KMS-11 (cell line): ENCODE measurements around the gene YRDC.

Experiments
- H2AFZ ChIP-seq: fragments of 200-600 bp; sonication (generic); 2 replicates; pipeline ENCODE4 v1.6.1; 2016; ENCODE audit warnings: antibody characterized with exemption, mixed run types, low read depth
- H3K27ac ChIP-seq: fragments of 200-600 bp; sonication (generic); 2 replicates; pipeline ENCODE4 v1.6.1; 2016; ENCODE audit warnings: mild to moderate bottlenecking, mixed run types
- H3K27me3 ChIP-seq: fragments of 200-600 bp; sonication (generic); 2 replicates; pipeline ENCODE4 v1.6.1; 2017; ENCODE audit warnings: mild to moderate bottlenecking, low read depth, mixed run types, moderate library complexity; ENCODE audit not compliant: insufficient read depth
- H3K36me3 ChIP-seq: fragments of 200-600 bp; sonication (generic); 2 replicates; pipeline ENCODE4 v1.6.1; 2017; ENCODE audit warnings: mild to moderate bottlenecking, mixed run types; ENCODE audit not compliant: insufficient read depth
- H3K4me1 ChIP-seq: fragments of 200-600 bp; sonication (generic); 2 replicates; pipeline ENCODE4 v1.6.1; 2016; ENCODE audit warnings: mild to moderate bottlenecking, low read depth, mixed run types; ENCODE audit not compliant: poor library complexity, severe bottlenecking
- H3K4me2 ChIP-seq: fragments of 200-600 bp; sonication (generic); 2 replicates; pipeline ENCODE4 v1.7.0; 2016; ENCODE audit warnings: mild to moderate bottlenecking, mixed run types
- H3K4me3 ChIP-seq: fragments of 200-600 bp; sonication (generic); IDR thresholded peaks from 2 replicates; pipeline ENCODE4 v1.6.1; 2017; ENCODE audit warnings: low read depth, low read length, mixed read lengths; ENCODE audit not compliant: insufficient read depth
- H3K79me2 ChIP-seq: fragments of 200-600 bp; sonication (generic); 2 replicates; pipeline ENCODE4 v1.6.1; 2016; ENCODE audit warnings: low read depth, mixed run types; ENCODE audit not compliant: insufficient read depth
- H3K9ac ChIP-seq: fragments of 200-600 bp; sonication (generic); 2 replicates; pipeline ENCODE4 v1.6.1; 2016; ENCODE audit warnings: mild to moderate bottlenecking, mixed run types
- H4K20me1 ChIP-seq: fragments of 200-600 bp; sonication (generic); 2 replicates; pipeline ENCODE4 v1.6.1; 2016; ENCODE audit warnings: mild to moderate bottlenecking, mixed run types; ENCODE audit not compliant: insufficient read depth
- CTCF ChIP-seq: fragments of 200-600 bp; sonication (generic); conservative IDR thresholded peaks from 2 replicates; pipeline ENCODE4 v1.6.1; 2017; ENCODE audit warnings: low read depth, mild to moderate bottlenecking, antibody characterized with exemption, low read length, moderate library complexity, mixed read lengths

YRDC gene

GRCh38 chr1:37761416-37762095, 46.5 kb downstream of the YRDC start:
- Histone ChIP-seq H4K20me1 (no peaks in the 10 kb centered on the region), H3K4me1 (no peaks in the 10 kb centered on the region), H3K36me3 (no peaks in the 10 kb centered on the region), H3K9ac (no peak overlapping the region), H3K79me2 (no peaks in the 10 kb centered on the region), H2AFZ (no peak overlapping the region), H3K4me2 (no peak overlapping the region), H3K4me3 (no peak overlapping the region), H3K27me3 (peaks cover 21% of the 10 kb centered on the region), H3K27ac (no peak overlapping the region)
- no peak for TF ChIP-seq CTCF

GRCh38 chr1:37759451-37759850, 48.6 kb downstream of the YRDC start:
- H3K27me3 ChIP-seq, result peaks cover 10% of the 10 kb centered on the region; the same call in 1 of the 2 replicates
- no peaks in the 10 kb centered on the region for H3K4me1 ChIP-seq
- TF ChIP-seq CTCF, result no peak
- H3K4me2 ChIP-seq, result no peak overlapping the region
- no peaks in the 10 kb centered on the region for H3K36me3 ChIP-seq
- no peak overlapping the region for H3K27ac ChIP-seq
- no peak overlapping the region for H3K9ac ChIP-seq
- no peak overlapping the region for H3K4me3 ChIP-seq
- H3K79me2 ChIP-seq, result no peaks in the 10 kb centered on the region
- no peaks in the 10 kb centered on the region for H4K20me1 ChIP-seq
- H2AFZ ChIP-seq, result no peak overlapping the region

GRCh38 chr1:37755951-37756560, 52.0 kb downstream of the YRDC start:
- Histone ChIP-seq H3K4me1 (no peaks in the 10 kb centered on the region), H3K27me3 (no peaks in the 10 kb centered on the region; the same call in 1 of the 2 replicates), H4K20me1 (no peaks in the 10 kb centered on the region), H3K4me2 (no peak overlapping the region), H3K27ac (no peak overlapping the region), H2AFZ (no peak overlapping the region), H3K9ac (no peak overlapping the region), H3K36me3 (no peaks in the 10 kb centered on the region), H3K79me2 (no peaks in the 10 kb centered on the region), H3K4me3 (no peak overlapping the region)
- TF ChIP-seq CTCF, result no peak

- Histone ChIP-seq H4K20me1 (no peaks in the 10 kb centered on the region), H3K27ac (no peak overlapping the region), H2AFZ (no peak overlapping the region), H3K9ac (no peak overlapping the region), H3K79me2 (no peaks in the 10 kb centered on the region), H3K27me3 (no peaks in the 10 kb centered on the region; the same call in 1 of the 2 replicates), H3K4me2 (no peak overlapping the region), H3K4me1 (no peaks in the 10 kb centered on the region), H3K36me3 (no peaks in the 10 kb centered on the region), H3K4me3 (no peak overlapping the region)
- TF ChIP-seq CTCF, result no peak
These were observed 52.7 kb downstream of the YRDC start for GRCh38 chr1:37755290-37755689.
